ENCODE measurements around the gene PRDX5. TPM values are rescaled to one million over a fixed set of nuclear protein-coding genes. Genes with fewer than 3 reads are reported as not detected.

Gene PRDX5
- total RNA-seq, 4 donors from 2014 or later: 97.1 to 156 (median 113) TPM

DNA sequence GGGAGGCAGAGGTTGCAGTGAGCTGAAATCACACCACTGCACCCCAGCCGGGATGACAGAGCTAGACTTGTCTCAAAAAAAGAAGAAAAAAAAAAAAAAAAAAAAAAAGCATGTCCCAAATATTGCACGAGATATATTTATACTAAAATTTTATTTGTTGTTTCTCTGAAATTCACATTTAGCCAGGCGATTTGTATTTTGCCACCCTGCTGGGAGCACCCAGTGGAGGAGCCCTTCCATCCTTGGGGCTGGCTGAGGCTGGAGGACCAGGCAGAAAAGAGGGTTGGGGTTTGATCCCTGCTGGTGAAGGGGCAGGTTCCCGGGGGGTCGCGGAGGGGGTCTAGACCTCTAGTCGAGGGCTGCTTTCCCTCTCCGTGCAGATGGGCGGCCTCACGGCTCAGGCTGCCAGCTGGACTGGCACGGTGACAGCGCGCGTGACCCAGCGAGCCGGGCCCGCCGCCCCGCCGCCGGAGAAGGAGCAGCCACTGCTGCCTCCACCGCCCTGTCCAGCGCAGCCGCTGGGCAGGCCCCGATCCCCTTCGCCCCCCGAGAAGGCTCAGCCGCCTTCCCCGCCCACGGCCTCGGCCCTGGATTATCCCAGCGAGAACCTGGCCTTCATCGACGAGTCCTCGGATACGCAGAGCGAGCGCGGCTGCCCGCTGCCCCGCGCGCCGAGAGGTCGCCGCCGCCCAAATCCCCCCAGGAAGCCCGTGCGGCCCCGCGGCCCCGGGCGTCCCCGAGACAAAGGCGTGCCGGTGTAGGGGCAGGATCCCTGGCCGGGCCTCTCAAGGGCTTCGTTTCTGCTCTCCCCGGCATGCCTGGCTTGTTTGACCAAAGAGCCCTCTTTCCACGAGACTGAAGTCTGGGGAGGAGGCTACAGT lies 18.7 kb upstream of the PRDX5 start:
- Histone ChIP-seq H3K27me3 (peaks cover 15 to 19% of the 10 kb centered on the region in 2 donors), H3K9me3 (no peaks in the 10 kb centered on the region), H3K27ac (peak overlapping the region in 1 of 2 donors; percentile 63), H3K4me3 (peak overlapping the region; percentile 4 to 16), H3K36me3 (no peaks in the 10 kb centered on the region), H3K4me1 (peaks cover 0 to 20% of the 10 kb centered on the region in 2 donors)
- peak; percentile 43 to 58 for DNase-seq
- TF ChIP-seq CTCF (IDR thresholded peaks at IDR 0.05) (peak in 1 of 4 experiments; percentile 4), POLR2A (IDR thresholded peaks at IDR 0.05) (no peak)
- intact Hi-C loops (cut with DNase I; ENCODE audit: low total_unique reads): loop anchor here (5.0 kb wide), 1 partner anchor 92 kb away; the partner anchor contains the start of gene FERMT3

GRCh38 chr11:64299847-64300648 lies 17.9 kb upstream of the PRDX5 start, which contains the start of gene CATSPERZ:
CATSPERZ (plus strand) TSS chr11:64300358; CDS start chr11:64300411, 53 bp downstream.
- Histone ChIP-seq H3K9me3 (no peaks in the 10 kb centered on the region), H3K27me3 (peaks cover 15 to 19% of the 10 kb centered on the region in 2 donors), H3K4me1 (peaks cover 0 to 20% of the 10 kb centered on the region in 2 donors)

GRCh38 chr11:64303109-64304031 lies 14.6 kb upstream of the PRDX5 start:
- H3K27me3 ChIP-seq: peaks cover 0 to 15% of the 10 kb centered on the region in 2 donors
- TF ChIP-seq CTCF (IDR thresholded peaks at IDR 0.05): no peak
- no peak for TF ChIP-seq POLR2A (IDR thresholded peaks at IDR 0.05)
- no peaks in the 10 kb centered on the region for H3K9me3 ChIP-seq
- peaks cover 0 to 28% of the 10 kb centered on the region in 2 donors for H3K4me1 ChIP-seq
- H3K4me3 ChIP-seq: no peak overlapping the region
- peak overlapping the region in 1 of 2 donors; percentile 92 for H3K27ac ChIP-seq
- DNase-seq: no peak
- intact Hi-C loops (cut with DNase I; ENCODE audit: low total_unique reads): no loop called here
- H3K36me3 ChIP-seq: no peaks in the 10 kb centered on the region

More at GRCh38 chr11:64299847-64300648, 17.9 kb upstream of the PRDX5 start, which contains the start of gene CATSPERZ:
- H3K4me3 ChIP-seq: peak within 1 kb of the TSS; percentile 4 to 16
- intact Hi-C loops (cut with DNase I; ENCODE audit: low total_unique reads): loop anchor here (5.0 kb wide), 1 partner anchor 93 kb away; the partner anchor contains the start of gene FERMT3
- TF ChIP-seq POLR2A (IDR thresholded peaks at IDR 0.05): no peak
- no peak for TF ChIP-seq CTCF (IDR thresholded peaks at IDR 0.05)
- H3K36me3 ChIP-seq: no peaks in the 10 kb centered on the region
- H3K27ac ChIP-seq: peak within 1 kb of the TSS in 1 of 2 donors; percentile 63
- no peak for DNase-seq

- TF ChIP-seq CTCF (IDR thresholded peaks at IDR 0.05) (no peak), POLR2A (IDR thresholded peaks at IDR 0.05) (no peak)
- Histone ChIP-seq H3K27me3 (peaks cover 0 to 15% of the 10 kb centered on the region in 2 donors), H3K27ac (peak overlapping the region; percentile 80 to 92), H3K36me3 (no peaks in the 10 kb centered on the region), H3K4me3 (peak overlapping the region in 1 of 2 donors; percentile 65), H3K9me3 (no peaks in the 10 kb centered on the region), H3K4me1 (peaks cover 0 to 28% of the 10 kb centered on the region in 2 donors)
- DNase-seq: no peak
- intact Hi-C loops (cut with DNase I; ENCODE audit: low total_unique reads): no loop called here
Observed at GRCh38 chr11:64304032-64304315, 13.9 kb upstream of the PRDX5 start.

All from uterus (tissue), 4 donors.